Ramos (cell line): Measurements from ENCODE around the gene SLBP.

Experiments
- in situ Hi-C: fragments of 300-500 bp; cut with MboI; formaldehyde crosslinking; loops from one replicate; pipeline ENCODE4 v1.14.3; 2022; ENCODE audit warnings: low sequenced_read_pairs; ENCODE audit not compliant: unreplicated experiment

SLBP gene

DNA sequence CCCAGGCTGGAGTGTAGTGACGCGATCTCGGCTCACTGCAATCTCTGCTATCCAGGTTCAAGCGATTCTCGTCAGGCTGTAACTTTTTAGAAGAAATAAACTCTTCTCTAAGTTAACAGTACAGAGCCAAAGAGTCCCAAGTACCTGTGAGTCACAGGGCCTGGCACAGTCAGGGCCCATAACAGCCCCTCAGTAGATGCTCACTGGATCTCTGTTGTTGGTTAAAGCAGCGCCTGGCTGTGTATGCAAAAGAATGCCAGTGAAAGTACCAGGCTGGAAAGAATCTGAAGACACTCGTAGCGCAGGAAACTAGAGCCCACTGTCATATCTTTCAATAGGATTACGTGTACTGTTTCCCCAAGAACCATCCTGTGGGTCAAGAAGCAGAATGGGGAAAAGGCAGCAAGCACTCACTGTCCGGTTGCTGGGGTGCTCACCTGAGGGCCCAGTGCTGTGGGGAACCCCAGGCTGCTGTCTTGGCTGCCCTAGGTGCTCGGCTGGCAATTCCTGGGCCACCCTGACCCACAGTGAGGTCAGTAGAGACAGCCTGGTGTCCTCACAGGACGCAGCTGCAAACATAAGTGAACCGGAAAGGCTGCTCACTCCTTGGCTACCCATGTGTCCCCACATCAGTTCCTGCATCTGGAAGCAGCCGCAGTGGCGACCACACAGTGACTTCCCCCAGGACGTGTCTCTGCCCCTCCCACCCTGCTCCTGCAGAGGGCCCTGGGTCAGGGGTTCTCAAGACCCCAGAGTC lies 3.1 kb upstream of the SLBP start:
- in situ Hi-C loops = loop anchor here (25.0 kb wide), 1 partner anchor 1372 kb away; no protein-coding TSS in a partner anchor

DNA sequence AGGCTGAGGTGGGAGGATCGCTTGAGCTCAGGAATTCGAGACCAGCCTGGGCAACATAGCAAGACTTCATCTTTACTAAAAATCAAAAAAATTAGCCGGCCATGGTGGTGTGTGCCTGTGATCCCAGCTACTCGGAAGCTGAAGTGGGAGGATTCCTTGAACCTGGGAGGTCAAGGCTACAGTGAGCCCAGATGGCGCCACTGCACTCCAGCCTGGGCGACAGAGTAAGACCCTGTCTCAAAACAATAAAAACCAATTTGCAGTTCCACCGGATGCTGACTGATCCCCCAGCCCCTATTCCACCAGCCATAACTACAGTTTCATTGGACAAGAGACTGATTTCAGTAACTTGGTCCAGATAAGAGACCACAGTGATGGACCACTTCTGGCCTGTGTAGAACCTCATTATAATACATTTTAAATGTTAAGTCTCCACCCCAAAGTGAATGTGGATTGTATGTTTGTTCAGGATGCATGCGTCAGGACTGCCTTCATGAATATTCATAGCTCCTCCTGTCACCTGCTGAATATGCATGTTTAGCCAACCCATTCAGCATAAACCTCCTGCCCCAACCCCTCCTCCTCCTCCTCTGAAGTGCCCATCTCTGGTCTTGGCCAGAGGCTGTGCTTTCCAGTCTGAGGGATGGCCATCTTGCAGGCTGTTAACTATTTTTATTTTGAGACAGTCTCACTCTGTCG lies 2.3 kb upstream of the SLBP start:
- in situ Hi-C loops = loop anchor here (25.0 kb wide), 1 partner anchor 1373 kb away; no protein-coding TSS in a partner anchor

DNA sequence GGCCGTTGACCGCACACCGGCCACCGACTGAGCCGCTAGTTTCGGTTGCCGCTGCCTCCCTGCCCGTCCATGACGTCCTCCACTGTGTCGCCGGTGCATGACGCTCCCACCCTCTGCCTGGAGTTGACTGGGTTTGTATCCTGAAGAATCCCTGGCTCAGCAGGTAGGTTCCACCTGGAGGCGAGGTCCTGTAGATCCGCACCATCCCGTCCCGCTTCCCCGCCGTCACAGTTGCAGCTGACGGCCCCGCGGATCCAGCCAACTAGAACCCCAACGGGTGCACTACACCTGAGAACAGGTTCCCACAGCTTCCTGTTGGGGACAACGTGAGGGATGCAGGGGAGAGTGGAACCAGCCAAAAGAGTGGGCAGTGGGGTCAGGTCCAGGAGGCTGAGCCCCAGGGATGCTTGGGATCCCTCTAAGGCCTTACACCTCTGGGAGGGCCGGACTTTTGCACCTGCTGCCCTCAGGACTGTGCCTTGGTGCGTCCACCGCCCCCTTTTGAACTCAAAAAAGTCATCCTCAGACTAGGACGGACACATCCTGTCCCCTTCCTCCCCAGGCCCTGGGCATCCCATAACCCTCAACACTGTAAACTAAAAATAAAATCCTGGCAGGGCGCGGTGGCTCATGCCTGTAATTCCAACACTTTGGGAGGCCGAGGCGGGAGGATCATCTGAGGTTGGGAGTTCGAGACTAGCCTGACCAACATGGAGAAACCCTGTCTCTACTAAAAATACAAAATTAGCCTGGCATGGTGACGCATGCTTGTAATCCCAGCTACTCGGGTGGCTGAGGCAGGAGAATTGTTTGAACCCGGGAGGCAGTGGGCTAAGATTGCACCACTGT lies 1.1 kb upstream of the SLBP start:
- in situ Hi-C loops = loop anchor here (25.0 kb wide), 1 partner anchor 1374 kb away; no protein-coding TSS in a partner anchor

DNA sequence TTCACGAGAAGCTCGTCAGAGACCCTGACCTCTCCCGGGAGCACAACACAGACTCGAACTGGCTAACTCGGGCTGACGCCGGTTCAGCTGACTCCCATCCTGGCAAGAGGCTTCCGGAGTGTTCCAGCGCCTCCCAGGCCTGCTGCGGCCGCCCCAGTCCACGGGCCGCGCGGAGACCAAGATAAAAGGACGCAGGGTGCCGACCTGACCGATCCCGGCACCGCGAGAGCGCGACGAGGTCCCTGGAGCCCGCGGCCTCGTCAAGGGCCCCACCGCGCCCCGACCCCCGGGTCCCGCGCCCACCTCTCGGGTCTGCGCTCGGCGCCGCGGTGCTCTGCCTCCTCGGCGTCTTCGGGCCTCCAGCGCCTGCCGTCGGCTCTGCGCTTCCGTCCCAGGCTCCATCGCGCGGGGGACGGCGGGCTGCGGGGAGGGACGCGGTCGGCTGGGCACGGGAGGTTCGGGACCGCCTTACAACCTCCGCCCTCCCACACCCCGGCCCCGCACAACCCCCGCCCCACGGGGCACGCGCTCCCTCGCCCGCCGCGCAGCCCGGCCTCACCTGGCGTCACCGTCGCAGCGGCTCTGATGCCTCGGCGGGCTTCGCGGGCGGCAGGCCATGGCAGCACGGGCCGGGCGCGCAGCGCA lies 426 bp downstream of the SLBP start:
- in situ Hi-C loops = loop anchor here (25.0 kb wide), 1 partner anchor 1376 kb away; no protein-coding TSS in a partner anchor

DNA sequence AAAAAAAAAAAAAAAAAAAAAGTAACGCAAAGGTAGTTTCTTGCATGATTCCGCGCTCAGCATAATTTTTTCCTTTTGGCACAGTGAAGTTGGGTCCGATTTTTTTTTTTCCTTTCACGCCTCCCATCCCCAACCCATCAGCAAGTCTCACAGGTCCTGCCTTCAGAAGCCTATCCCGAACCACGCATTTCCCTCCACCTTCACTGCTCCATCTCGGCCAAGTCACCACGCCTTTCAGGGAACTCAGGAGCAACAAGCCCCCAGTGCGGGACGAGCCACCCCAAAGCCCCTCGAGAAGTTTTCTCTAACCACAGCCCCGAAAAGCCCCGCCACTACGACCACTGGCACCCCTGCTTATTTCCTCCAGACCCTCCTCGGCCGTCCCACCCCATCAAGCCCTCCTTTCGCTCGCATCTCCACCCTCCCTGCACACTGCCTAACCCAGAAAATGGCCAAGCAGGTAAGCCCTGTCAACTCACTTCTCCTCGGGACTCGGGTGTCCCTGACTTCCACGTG lies 1.0 kb downstream of the SLBP start:
- in situ Hi-C loops = loop anchor here (25.0 kb wide), 1 partner anchor 1376 kb away; no protein-coding TSS in a partner anchor

DNA sequence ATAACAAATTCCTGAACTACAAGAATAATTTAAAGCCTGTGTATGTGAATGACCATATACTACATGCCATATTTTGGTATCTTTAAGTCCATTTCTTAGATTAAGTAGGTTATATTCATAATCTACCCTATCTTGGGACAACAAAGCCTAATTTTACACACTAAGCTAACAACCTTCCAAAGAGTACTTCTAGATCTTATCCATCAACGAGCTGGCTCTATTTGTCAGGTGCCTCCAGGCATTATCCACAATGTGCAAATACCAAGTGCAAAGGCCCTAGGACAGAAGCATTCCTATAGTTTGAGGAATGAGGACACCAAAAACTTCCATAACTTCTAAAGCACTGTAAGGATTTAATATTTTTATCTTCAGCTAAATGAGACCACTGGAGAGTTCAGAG lies 3.5 kb downstream of the SLBP start:
- in situ Hi-C loops = loop anchor here (25.0 kb wide), 1 partner anchor 1379 kb away; no protein-coding TSS in a partner anchor

DNA sequence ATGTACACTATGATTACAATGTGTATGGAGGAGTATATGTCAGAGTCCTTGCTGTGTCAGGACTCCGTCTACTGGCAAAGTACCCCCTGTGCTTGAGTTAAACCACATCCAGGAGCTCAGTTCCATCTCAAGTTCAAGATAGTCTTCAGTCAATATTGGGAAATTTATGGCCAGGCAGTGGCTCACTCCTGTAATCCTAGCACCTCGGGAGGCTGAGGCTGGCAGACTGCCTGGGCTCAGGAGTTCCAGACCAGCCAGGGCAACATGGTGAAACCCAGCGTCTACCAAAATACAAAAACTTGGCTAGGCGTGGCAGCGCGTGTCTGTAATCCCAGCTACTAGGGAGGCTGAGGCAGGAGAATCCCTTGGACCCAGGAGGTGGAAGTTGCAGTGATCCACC lies 5.8 kb downstream of the SLBP start:
- in situ Hi-C loops = loop anchor here (25.0 kb wide), 1 partner anchor 1381 kb away; no protein-coding TSS in a partner anchor

DNA sequence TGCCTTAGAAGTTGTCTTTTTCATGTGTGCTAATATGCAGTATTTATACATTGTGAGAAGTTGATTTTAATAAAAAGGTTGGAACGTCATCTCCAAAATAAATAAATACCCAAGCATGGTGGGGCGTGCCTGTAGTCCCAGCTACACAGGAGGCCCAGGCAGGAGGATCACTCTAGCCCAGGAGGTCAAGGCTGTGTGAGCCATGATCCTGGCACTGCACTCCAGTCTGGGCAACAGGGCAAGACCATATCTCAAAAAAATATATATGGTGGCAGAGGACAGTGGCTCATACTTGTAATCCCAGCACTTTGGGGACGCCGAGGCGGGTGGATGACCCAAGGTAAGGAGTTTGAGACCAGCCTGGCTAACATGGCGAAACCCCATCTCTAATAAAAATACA lies 6.4 kb downstream of the SLBP start:
- in situ Hi-C loops = loop anchor here (25.0 kb wide), 1 partner anchor 1382 kb away; no protein-coding TSS in a partner anchor

DNA sequence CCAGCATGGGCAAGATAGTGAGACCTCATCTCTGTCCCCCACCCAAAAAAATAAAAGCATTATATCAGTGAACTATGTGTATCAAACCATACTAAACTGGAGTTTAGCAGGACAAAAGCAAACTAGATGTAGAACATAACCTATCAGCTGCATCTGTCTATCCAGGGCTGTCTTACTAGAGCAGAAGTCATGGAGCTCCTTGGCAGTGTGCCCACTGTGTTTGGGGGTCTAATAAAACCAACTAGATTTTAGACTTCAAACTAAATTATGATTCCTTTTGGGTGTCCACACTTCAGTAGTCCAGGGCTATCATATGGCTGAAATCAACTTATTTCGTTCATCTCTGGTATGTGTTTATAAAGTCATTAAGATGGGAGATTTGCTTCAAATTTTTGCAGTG lies 8.3 kb downstream of the SLBP start:
- in situ Hi-C loops = loop anchor here (25.0 kb wide), 1 partner anchor 1383 kb away; no protein-coding TSS in a partner anchor

DNA sequence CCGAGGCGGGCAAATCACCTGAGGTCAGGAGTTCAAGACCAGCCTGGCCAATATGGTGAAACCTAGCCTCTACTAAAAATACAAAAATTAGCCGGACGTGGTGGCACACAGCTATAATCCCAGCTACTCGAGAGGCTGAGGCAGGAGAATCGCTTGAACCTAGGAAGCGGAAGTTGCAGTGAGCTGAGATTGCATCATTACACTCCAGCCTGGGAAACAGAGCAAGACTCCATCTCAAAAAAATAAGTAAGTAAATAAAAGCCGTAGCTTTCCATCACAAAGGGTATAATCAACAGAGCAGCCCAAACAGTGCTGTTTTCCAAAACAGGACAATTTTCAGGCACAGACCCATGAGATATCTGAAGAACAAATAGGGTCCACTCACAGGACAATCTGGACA lies 10.4 kb downstream of the SLBP start:
- in situ Hi-C loops = loop anchor here (25.0 kb wide), 1 partner anchor 1386 kb away; no protein-coding TSS in a partner anchor

DNA sequence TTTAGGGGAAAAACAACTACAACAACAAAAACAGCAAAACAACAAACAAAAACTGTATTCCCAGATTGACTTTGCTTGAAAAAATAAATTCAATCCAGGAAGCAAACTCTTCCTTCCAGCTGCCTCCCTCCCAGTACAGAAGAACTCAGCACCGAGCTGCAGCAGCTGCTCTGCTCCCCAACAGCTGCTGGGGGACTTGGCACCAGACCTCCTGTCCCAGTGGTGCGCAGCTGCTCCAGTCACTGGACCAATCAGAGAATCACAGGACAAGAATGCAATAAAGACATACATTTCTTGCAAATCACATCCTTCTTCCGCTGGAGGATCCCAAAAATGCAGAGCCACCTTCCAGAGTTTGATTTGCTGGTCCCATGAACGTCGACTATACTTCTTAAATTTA lies 16.2 kb downstream of the SLBP start:
- in situ Hi-C loops = no loop called here

DNA sequence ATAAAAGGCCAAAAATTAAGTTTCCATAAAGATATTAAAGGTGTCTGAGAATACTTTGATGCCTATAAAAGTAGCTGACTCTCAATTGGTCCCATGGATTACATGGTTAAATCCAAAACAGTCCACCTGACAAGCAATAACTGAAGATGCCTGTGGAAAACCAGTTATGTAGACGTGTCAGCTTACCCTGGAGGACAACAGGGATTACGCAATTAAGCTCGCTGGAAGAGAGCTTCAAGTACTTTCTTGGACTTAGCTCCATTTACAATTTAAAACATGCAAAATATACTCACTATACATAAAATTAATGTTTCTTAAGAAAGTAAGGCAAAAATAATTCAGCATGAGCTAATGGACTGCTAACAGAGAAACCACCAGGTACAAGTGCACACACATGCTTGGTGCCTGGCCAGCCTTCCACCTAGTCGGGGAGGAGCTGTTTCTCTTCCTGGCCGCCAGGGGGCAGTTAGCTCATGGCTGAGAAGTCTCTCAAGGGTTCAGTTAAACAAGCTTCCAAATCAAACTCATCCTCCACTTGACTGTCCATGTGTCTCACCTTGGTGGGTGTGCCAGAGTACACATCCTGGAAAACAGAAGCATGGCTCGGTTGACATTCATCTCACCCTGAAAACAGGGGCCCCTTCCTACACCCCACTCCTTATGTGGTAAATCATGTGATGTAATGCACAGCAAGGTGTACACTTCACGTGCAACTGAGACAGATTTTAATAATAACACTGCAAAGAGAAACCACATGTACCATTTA lies 18.8 kb downstream of the SLBP start:
- in situ Hi-C loops = loop anchor here (5.0 kb wide), 1 partner anchor 34 kb away; no protein-coding TSS in a partner anchor

DNA sequence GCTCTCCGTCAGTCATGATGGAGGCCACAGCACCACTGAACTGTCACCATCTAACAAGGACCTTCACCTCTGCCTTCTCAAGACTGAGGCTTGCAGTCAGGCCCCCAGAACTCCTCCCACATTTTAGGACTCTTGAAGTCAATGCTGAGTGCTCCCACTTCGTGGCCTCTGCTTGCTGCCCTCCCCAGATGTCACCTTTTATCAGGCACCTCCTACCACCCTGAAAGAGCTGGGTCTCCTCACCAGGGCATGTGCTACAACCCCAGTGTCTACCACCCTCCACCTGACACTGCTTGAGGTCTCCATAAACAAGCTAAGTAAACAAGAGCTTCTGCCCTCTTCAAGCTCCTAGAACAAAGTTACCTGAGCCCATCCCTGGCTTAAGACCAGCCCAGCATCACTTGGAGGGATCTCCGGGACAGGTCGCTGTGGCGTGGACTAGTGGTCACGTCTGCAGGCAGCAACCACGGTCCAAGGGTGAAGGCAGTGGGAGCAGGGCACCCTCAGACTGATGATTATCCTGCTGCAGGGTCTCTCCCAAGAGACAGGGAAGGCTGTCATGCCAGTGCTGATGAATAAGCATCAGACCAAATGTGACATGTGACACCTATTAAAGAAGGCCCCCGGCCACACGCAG lies 20.3 kb downstream of the SLBP start:
- in situ Hi-C loops = loop anchor here (5.0 kb wide), 1 partner anchor 35 kb away; no protein-coding TSS in a partner anchor

DNA sequence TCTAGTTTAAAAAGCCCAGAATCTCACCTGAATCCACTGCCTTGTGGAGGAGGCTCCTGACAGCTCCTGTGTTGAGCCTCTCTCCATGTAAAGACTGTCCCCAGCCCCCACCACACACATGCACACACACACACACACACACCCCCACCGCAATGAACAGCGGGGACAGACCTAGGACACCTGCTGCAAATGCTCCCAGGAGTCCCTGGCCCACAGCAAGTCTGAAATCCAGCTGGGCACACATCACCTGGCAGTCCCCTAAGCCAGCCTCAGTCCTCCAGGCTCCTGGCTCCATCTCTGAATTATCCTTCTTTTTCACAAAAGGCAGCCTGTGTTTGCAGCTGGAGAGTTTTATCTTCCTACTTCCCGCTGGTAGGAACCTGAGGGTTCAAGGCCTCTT lies 21.4 kb downstream of the SLBP start:
- in situ Hi-C loops = loop anchor here (5.0 kb wide), 1 partner anchor 37 kb away; no protein-coding TSS in a partner anchor

DNA sequence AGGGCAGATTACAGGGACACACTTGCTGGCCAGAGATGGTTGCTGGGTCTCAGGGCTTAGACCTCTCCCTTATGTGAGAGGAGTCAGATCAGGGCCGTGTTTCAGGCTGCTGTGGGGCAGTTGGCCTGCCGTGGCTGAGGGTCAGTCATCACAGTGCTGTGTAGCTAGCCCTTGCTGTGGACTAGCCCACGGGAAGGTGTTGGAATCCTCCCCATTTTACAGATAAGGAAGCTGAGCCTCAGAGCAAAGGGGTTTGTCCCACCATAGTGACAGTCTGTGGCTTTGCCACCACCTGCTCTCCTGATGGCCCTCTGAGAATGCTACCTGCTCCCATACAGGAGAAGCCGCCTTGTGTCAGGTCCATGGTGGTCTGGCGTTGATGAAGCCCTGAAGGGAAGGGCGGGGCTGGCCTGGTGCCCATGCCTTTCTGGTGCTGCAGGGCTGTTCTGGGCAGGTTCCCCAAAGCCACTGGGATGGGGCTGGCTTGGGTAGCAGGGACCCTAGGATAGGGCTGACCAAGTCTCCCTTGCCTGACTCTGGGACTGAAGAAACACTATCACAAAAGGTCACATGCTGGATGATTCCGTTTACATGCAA lies 25.6 kb downstream of the SLBP start:
- in situ Hi-C loops = no loop called here

DNA sequence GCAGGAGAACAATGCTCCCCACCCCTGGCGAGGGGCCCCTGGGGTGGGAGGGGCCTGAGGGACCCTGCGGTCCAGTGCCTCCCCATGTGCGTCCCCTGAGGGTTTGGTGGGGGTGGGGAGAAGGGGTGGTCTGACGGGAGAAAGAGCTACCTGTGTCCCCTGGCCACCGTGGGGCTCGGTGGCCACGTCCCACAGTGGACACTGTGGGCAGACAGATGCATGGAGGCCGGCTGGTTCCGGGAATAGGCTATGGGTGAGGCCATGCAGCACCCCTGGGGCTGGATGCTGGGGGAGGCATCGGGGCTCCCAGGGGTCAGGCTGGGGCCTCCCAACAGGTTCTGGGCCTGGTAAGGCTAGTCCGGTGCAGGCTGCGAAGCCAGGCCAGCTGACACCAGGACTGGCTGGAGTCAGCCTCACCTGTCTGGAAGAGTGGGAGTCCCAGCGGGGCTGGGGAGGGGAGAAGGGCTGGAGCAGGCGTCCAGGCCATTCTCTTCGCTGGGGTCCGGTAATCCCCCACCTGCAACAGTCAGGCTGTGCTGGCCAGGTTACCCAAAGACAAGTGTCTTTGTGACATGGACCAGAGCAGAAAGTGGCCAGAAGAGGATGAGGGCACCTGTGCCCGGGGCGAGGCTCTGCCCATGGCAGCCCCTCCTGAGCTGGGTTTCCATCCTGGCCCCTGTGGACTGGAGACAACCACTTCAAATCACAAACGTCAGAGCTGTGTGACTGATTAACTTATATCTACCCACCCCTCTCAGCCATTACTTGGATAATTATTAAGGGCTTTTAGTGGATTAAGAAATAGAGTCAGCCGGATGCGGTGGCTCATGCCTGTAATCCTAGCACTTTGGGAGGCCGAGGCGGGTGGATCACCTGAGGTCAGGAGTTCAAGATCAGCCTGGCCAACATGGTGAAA lies 26.6 kb downstream of the SLBP start:
- in situ Hi-C loops = no loop called here
